HUDEP-2 (cell line): ENCODE measurements around the gene ZNF793.

ENCODE experiments used
- DNase-seq, 76 experiments: peaks; one replicate each; lab custom pipeline; 2025; ENCODE audit not compliant: unreplicated experiment in 76 of 76; lab: John Stamatoyannopoulos, UW

The ZNF793 gene

DNA sequence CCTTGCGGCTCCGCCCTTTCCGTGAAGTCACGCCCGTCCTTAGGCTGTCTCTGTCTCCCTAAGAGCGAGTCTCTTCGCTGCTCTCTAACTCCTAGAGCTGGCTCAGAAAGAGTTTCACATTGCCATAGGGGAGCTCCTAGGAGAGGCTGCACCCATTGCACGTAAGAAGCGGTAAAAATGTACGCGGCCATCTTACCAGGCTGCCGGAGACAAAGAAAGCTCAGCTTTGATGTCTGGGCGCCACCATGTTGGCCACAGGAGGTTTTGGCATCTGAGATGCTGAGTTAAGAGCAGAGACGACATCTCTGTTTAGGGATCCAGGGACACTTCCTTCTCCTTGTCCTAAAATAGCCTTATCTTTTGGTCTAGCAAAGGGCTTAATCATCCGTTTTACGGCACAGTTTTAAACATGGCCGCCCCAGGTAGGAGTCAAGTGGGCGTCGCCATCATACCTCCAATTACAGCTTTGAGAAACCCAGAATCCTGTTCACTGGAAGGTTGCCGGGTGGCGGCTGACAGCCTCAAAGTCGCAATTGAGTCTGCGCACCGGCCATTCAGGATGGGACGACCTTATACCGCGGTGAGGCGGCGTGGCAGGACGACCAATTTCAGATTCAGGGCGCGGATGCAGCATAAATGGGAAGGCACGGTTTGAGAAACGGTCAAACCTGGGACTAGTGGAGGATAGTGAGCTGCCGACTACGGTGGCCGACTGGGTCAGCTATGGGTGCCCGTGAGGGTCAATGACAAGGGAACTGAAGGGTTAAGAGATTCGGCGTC is at the start of gene ZNF793:
ZNF793 (plus strand) TSS at position 553 of the 780 bp plus-strand sequence. CDS start 16,501 bp downstream, outside the sequence.
- DNase-seq: no peak

DNA sequence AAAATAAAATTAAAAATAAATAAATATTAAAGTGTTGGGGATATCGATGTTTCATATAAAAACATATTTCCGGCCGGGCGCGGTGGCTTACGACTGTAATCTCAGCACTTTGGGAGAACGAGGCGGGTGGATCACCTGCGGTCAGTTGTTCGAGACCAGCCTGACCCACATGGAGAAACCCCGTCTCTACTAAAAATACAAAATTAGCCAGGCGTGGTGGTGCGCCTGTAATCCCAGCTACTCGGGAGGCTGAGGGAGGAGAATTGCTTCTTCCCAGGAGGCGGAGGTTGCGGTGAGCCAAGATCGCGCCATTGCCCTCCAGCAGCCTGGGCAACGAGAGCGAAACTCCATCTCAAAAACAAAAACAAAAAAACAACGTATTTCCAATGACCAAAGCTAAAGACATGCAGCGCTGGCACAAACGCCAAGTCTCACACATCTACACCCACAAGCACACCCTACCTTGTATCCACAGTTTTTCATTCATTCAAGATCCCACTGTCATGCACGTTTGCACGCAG is 40.4 kb upstream of the ZNF793 start:
- no peak for DNase-seq

DNA sequence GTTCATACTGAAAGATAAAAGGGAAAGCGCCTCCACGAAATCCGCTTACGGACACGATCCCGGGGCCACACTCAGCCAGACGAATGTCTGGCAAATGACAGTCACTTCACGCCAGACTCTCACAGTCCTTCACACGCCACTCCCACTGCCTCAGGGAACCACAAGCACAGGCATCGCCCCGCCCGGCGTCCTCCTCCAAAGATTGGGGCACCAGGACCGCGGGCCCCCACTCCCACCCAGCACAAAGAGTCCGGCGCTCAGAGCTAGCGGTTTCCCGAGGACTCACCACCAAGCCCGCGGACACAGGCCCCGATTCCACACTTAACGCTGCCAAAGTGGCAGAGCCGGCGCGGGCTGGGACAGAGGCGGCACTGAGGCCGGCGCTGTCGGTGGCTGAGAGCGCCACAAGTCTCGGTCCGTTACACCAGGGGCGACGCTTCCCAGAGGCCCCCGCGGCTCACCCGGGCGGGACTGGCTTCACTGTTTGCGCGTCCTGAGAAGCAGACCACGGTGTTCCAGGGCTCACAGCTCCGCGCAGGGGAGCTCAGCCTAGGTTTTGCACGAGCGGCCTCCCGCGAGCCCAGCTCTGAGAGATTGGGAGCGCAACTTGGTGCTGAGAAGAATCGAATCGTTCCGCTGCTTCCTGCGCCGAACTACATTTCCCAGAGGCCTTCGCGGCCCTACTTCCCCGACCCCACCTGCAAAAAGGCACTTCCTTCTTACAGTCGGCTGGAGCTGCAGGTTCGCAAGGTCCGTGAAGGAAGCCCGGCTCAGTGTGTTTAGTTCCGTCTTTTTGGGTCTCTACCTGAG is 39.7 kb upstream of the ZNF793 start, which contains the start of gene ZNF569:
ZNF569 (minus strand) TSS at position 647 of the 810 bp plus-strand sequence. CDS start 22,523 bp downstream, outside the sequence.
- peak in 69 of 76 experiments; percentile 7 to 99 (median 85) for DNase-seq

DNA sequence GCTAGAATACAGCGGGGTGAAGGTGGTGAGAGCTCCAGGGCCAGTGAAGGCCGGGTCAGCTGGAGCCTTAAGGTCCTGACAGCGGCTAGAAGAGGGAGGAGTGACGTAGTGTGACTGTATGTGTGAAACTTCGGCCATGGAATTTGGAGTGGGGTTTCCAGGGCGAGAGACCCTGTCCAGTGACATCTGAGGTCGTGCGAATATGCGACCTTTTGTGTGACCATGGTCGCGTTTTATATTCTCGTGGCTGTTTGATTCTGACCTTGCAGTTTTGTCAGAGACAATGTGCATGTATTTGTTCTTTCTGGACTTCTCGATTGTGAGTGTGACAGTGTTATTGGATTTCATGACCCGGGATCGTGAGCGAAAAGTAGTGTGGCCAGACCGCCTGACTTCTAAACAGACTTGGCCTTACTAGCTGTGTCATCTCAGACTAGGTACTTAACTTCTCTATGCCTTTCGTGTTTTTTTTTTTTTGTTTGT is 39.1 kb upstream of the ZNF793 start:
- peak in 3 of 76 experiments; percentile 31 to 99 (median 51) for DNase-seq

DNA sequence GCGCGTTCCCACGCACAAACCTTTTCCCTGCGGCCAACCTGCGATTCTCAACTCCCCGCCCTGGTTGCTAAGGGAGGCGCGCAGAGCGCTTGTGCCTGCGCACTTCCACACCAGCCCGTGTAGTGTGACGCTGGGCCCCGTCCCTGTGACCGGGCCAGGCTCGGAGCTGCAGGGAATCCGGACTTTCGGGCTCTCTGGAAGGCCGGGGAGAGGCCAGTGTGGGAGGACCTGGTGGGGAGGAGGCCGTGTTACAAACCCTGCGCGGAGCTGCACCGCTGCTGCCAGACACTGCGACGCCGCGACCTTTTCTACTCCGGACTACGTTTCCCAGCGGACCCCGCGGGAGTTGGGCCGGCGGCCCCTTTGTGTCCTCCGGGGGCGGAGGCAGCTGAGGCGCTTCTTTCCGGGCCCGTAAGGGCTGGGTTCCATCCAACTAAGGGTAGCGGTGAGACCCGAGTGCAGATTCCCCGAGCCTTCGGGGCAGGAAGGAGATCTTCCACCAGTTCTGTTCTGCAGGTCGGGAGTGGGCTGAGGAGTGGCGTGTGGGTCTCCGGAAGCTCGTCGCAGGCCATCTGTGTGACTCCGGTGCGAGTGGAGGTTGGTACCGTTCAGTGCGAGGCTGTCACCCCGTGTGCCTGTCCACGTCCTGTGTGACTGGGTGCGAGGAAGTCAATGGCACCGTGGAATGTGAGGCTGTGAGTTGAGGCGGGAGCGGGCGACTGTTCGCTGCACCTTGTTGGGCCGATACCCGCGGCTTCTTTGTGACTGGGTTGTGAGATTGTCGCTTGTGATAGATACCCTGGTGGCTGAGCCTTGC is 37.6 kb upstream of the ZNF793 start, which contains the start of gene ZNF570:
ZNF570 (plus strand) TSS at position 396 of the 817 bp plus-strand sequence. CDS start 999 bp downstream, outside the sequence.
- peak in 66 of 76 experiments; percentile 11 to 91 (median 81) for DNase-seq

DNA sequence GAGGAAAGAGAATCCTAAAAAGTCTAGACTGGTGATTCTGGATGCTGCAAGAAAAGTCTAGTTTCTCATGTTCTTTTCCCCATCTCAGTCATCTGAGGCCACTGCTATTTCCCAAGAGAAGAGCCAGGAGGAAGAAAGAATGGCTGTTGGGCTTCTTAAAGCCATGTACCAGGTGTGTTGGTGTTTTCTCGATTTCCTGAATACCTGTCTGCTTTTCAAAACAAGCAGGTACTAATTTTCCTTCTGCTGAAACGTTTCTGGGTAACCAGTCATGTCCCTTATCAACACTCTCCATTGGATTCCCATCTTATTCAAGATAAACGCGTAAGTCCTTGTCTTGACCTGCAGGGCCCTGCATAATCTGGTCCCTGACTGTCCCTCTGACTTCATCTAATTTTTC is 36.5 kb upstream of the ZNF793 start:
- DNase-seq: no peak

DNA sequence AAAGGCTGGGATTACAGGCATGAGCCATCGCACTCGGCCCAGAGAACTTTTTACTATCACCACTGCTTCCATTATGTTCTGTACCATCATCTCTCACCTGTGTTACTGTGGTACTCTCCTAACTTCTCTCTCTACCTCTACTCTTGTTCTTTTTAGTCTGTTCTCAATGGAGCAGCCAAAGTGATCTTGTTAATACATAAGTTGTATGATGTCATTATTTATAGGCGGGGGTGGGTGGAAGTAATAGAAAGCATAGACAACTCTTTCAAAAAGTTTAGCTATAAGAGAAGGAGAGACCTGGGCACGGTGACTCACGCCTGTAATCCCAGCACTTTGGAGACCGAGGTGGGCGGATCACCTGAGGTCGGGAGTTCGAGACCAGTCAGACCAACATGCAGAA is 34.6 kb upstream of the ZNF793 start:
- DNase-seq: no peak

DNA sequence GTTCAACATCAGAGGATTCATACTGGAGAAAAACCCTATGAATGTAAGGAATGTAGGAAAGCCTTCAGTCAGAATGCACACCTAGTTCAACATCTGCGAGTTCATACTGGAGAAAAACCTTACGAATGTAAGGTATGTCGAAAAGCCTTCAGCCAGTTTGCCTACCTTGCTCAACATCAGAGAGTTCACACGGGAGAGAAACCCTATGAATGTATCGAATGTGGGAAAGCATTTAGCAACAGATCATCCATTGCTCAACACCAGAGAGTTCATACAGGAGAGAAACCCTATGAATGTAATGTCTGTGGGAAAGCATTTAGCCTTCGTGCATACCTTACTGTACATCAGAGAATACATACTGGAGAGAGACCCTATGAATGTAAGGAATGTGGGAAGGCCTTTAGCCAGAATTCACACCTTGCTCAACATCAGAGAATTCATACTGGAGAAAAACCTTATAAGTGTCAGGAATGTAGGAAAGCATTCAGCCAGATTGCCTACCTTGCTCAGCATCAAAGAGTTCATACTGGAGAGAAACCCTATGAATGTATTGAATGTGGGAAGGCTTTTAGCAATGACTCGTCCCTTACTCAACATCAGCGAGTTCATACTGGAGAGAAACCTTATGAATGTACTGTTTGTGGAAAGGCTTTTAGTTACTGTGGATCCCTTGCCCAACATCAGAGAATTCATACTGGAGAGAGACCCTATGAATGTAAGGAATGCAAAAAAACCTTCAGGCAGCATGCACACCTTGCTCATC is 22.2 kb upstream of the ZNF793 start:
- no peak for DNase-seq

DNA sequence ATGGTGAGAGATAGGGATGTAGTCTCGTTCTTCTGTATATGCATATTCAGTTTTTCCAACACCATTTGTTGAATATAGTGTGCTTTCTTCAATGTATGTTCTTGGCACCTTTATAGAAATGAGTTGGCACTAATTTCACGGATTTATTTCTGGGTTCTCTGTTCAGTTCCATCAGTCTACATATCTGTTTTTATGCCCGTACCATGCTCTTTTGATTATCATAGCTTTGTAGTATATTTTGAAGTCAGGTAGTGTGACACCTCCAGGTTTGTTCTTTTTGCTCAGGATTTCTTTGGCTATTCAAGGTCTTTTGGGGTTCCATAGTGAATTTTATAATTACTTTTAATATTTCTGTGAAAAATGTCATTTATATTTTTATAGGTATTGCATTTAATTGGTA is 14.5 kb upstream of the ZNF793 start:
- DNase-seq: no peak

DNA sequence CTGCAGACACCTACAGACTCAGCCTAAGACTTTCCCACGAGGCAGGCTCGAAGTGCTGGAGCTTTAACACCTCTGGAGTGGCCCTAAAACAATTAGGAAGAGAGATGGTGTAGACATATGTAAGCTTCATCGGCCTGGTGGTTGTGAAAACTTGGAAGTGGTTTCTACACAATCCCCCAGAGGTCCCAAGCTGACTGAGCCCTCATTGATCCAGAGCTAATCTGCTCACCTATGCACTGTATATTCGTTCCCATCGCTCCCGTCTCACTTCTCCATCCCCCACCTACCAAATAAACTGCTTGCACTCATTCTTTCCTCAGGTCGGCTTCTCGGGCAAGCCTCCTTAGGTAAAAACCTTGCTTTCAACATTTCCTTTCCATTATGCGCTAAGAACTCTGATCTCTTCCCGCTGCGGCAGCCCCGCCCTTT is 767 bp upstream of the ZNF793 start:
- no peak for DNase-seq

DNA sequence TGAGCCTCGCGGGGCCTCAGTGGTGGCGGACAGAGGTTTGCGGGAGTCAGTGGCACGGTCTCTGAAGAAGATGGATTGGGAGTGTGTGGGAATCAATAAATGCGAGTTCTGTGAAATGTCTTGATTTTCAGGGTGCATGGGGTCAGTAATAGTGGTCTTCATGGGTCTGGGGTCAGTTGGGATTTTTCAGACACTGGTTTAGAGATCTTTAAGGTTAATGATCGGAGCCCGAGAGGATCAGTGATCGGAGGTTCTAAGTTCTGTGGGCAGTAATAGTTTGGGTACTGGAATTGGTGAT is 377 bp downstream of the ZNF793 start:
- DNase-seq: no peak

DNA sequence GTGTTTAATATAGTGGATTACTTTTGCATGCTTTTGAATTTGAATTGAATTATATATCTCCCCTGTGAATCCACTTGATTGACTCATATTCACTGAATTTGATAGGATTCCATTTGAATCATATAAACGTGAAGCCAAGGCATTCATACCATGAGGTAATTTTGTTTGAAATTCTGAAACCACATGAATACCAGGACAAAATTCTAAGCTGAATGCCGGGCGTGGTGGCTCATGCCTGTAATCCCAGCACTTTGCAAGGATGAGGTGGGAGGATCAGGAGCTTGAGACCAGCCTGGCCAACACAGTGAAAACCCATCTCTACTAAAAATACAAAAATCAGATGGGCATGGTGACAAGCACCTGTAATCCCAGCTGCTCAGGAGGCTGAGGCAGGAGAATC is 4.4 kb downstream of the ZNF793 start:
- DNase-seq: no peak

DNA sequence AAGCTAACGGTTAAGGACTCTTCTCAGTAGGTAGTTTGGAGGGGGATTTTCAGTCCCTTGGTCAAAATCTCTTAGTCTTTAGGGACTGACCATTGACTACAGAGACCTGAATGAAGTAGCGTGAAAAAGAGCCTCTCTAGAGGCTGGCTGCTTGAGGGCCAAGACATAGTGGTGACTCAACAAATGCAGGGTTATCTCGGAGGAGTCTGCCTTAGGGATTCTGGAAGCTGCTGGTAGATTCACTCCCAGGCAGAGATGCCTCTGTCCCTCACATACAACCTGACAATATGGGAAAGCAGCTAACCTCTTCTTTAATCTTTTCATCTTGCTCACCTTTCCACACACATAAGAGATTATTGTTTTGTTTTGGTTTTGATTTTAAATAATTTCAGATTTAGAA is 5.1 kb downstream of the ZNF793 start:
- no peak for DNase-seq

DNA sequence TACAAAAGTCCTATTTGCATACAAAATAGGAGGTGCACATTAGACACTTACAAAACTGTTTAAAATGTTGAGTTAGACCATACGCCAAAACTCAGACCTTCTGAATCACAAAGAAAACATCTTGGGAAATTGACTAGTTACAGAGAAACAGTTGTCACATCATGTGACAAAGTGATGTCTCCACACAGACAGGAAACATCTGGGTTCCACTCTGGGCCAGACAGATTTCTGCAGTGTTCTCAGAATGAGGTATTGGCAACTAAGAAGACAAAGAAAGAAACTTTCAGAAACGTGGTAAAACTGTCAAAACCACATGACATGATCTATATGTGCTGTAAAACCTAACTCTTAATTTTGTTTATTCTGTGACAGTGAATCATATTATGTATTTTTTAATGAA is 6.7 kb downstream of the ZNF793 start:
- no peak for DNase-seq

DNA sequence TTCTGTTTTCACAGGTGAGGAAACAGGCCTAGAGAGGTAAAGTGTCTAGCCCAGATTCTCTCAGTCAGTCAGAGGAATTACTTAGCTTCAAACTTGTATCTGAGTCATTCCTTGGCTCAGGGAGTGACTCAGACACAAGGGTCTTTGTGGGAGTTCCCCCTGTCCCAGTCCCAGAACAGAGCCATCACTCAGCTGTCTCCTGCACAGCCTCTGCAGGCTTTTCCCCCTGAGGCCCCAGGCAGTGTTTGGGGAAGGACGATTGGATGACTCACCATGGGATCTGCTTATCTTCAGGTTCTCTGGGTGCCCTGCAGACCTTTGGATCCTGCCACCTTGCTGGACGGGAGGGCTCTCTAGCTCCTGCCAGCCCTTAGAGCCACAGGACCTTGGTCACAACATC is 13.2 kb downstream of the ZNF793 start:
- DNase-seq: no peak

DNA sequence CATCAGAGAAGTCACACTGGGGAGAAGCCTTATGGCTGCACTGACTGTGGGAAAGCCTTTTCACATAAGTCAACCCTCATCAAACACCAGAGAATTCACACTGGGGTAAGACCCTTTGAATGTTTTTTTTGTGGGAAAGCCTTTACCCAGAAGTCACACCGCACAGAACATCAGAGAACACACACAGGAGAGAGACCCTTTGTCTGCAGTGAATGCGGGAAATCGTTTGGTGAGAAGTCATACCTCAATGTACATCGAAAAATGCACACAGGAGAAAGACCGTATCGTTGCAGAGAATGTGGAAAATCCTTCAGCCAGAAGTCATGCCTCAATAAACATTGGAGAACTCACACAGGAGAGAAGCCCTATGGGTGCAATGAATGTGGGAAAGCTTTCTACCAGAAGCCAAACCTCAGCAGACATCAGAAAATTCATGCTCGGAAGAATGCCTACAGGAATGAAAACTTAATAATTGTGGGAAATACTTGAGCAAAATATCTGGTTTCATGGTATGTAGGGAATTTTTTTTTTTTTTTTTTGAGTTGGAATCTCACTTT is 30.7 kb downstream of the ZNF793 start:
- no peak for DNase-seq

DNA sequence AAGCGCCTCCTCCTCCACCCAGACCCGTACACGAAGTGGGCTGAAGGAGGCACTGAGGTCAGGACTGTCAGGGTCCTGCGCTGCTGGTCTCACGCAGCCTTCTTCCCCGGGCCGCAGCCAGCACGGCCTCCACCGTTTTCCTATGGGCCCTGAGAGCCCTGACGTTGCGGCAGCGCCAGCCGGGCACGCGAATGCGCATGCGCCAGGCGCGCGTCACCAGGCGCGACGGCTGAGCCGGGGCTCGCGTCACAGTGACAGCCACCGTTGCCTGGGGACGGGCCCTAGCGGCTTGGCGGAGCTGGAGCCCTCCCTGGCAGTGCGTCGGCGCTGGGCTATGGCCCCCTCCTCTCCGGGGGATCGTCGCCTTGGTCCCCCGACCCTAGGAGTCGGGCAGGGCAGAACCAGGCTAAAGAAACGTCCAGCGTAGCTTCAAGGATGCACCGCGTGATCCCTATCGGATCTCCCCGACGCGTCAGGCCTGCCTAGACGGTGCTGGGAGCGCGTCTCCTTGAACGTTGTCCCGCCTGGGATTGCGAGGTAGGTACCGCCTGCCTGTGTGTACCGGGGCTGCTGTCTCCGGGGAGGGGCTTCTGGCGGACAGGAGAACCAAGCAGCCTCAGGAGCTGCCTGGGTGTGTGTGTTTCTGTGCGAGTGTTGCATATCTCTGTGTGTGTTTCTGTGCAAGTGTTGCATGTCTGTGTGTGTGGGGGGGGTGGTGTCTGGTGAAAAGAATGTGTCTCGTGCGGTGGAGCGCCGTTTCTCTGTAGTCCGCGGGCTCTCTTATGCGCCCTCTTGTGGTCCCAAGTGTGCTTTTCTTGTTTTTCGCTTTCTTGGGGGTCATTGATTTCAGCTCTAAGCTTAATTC is 44.6 kb downstream of the ZNF793 start:
- peak in 50 of 76 experiments; percentile 1 to 67 (median 36) for DNase-seq

DNA sequence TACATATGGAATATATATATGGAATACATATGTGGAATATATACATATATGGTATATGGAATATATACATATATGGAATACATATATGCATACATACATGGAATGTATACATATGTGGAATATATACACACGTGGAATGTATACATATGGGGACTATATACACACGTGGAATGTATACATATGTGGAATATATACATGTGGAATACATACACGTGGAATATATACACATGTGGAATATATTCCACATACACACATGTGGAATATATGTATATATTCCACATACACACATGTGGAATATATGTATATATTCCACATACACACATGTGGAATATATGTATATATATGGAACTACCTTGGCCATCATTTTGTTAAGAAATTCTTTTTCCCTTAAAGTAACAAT is 56.8 kb downstream of the ZNF793 start:
- DNase-seq: no peak
